OCI-LY1 (cell line): ENCODE measurements around the gene NDFIP2.

ENCODE experiments used
- CTCF ChIP-seq: fragments of 200-600 bp; sonication (generic), shearing (Covaris generic); IDR thresholded peaks from 2 replicates; pipeline ENCODE4 v1.5.1; 2017; ENCODE audit warnings: mild to moderate bottlenecking, antibody characterized with exemption, low read length, moderate library complexity, mixed read lengths
- EZH2 ChIP-seq: fragments of 200-600 bp; sonication (generic), shearing (Covaris generic); IDR thresholded peaks from 2 replicates; pipeline ENCODE4 v1.8.0; 2017; ENCODE audit warnings: borderline replicate concordance, mixed run types, mild to moderate bottlenecking, antibody characterized with exemption, low read length, moderate library complexity, mixed read lengths

GRCh38 chr13:79470666-79471065, 10.3 kb upstream of the NDFIP2 start:
- TF ChIP-seq CTCF: no peak
- no peak for TF ChIP-seq EZH2
